HG02678 (cell line): ENCODE measurements around the gene EGFL8.
A peak's percentile ranks its signal among the peaks of the same experiment; 100 is the strongest.
"Not testable (repeated sequence)": the region's sequence is repeated elsewhere in the genome, so short reads cannot be mapped to it uniquely, and the experiment has no call there.

ENCODE experiments used
- ATAC-seq: cut with Tn5 transposase; IDR thresholded peaks from one replicate; pipeline ENCODE4 v1.9.1; 2021; ENCODE audit warnings: mild to moderate bottlenecking, moderate library complexity; ENCODE audit not compliant: unreplicated experiment

Gene EGFL8

GRCh38 chr6:32194825-32195651, 30.6 kb downstream of the EGFL8 start:
- no peak for ATAC-seq

GRCh38 chr6:32195652-32195901, 31.2 kb downstream of the EGFL8 start:
- ATAC-seq = peak; percentile 80

- ATAC-seq = peak; percentile 80
Observed at GRCh38 chr6:32195902-32196681, 31.7 kb downstream of the EGFL8 start.

GRCh38 chr6:32196682-32197616, 32.6 kb downstream of the EGFL8 start:
- ATAC-seq = no peak

- ATAC-seq = no peak
Observed at GRCh38 chr6:32198345-32198696, 33.9 kb downstream of the EGFL8 start.

- ATAC-seq = no peak
Observed at GRCh38 chr6:32198866-32199265, 34.5 kb downstream of the EGFL8 start.

- ATAC-seq = no peak
Observed at GRCh38 chr6:32200711-32201475, 36.5 kb downstream of the EGFL8 start.

GRCh38 chr6:32202186-32202585, 37.8 kb downstream of the EGFL8 start:
- ATAC-seq = no peak

- ATAC-seq = no peak
Observed at GRCh38 chr6:32203426-32204267, 39.3 kb downstream of the EGFL8 start.

- ATAC-seq = no peak
Observed at GRCh38 chr6:32204268-32204715, 39.9 kb downstream of the EGFL8 start.

GRCh38 chr6:32208996-32209395, 44.6 kb downstream of the EGFL8 start:
- no peak for ATAC-seq

- ATAC-seq = no peak
Observed at GRCh38 chr6:32210191-32210601, 45.8 kb downstream of the EGFL8 start.

- not testable (repeated sequence) for ATAC-seq
Observed at GRCh38 chr6:32211432-32211831, 47.0 kb downstream of the EGFL8 start.

GRCh38 chr6:32212076-32212760, 47.8 kb downstream of the EGFL8 start:
- no peak for ATAC-seq

GRCh38 chr6:32213649-32214048, 49.3 kb downstream of the EGFL8 start:
- ATAC-seq = no peak

- no peak for ATAC-seq
Observed at GRCh38 chr6:32214126-32214525, 49.7 kb downstream of the EGFL8 start.

- no peak for ATAC-seq
Observed at GRCh38 chr6:32215617-32216016, 51.2 kb downstream of the EGFL8 start.

GRCh38 chr6:32216285-32216684, 51.9 kb downstream of the EGFL8 start:
- no peak for ATAC-seq

- no peak for ATAC-seq
Observed at GRCh38 chr6:32216998-32217397, 52.6 kb downstream of the EGFL8 start.
